Ovary (tissue), 3 donors: Measurements from ENCODE around the gene PPP1R9B.

Source experiments
- CTCF ChIP-seq, 3 donors: fragments of 450-650 bp in 2 of 3; fragments of 200-600 bp in 1 of 3; IDR thresholded peaks; one replicate each; pipeline versions ENCODE4 v1.5.1 to v1.8.0; 2016 to 2022; ENCODE audit warnings: antibody characterized with exemption in 3 of 3, mild to moderate bottlenecking in 1 of 3
- EP300 ChIP-seq: sonication (generic); formaldehyde crosslinking; IDR thresholded peaks from one replicate; pipeline ENCODE4 v1.6.1; 2017; ENCODE audit warnings: antibody characterized with exemption
- POLR2A ChIP-seq: fragments of 450-650 bp; IDR thresholded peaks from one replicate; pipeline ENCODE4 v1.6.1; 2017; ENCODE audit warnings: antibody characterized with exemption, mild to moderate bottlenecking, moderate library complexity
- donor health status: DM: no; HTN: no; CAD: no.

- TF ChIP-seq CTCF (IDR thresholded peaks at IDR 0.05) (peak in 1 of 3 donors; percentile 9), POLR2A (no peak), EP300 (no peak)
These were observed 1.6 kb upstream of the PPP1R9B start for GRCh38 chr17:50151937-50152547.
